ENCODE data around the gene DGKZ.

Gene DGKZ

DNA sequence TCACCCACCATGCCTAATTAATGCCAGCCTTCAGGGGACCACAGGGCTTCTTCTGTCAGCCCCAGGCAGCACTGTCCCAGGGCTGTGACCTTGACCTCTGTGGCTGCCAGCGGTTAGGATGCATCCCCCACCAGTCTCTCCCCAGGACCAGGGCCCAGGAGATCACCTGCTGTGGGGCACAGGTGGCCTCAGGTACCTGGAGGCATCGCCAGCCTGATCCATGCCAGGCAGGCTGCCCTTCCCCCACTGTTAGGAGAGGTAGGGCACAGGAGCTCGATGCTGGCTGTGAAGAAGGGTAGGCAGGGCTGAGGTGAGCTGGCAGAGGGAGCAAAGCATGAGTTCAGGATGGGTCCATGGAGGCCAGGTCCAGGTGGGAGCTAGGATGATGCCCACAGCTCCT is 17.5 kb downstream of the DGKZ start:
- Histone ChIP-seq H3K9me3 (ENCODE audit: low read length) (no peaks in the 10 kb centered on the region), H3K27ac (ENCODE audit: low read depth, low read length, poor library complexity, severe bottlenecking) (peak overlapping the region; percentile 44), H3K36me3 (ENCODE audit: insufficient read depth, low read length) (peaks cover 23% of the 10 kb centered on the region; the same call in 1 of the 2 replicates), H3K4me1 (ENCODE audit: insufficient read depth, low read length, severe bottlenecking) (peaks cover 45% of the 10 kb centered on the region), H2AFZ (ENCODE audit: low read length) (no peak overlapping the region), H3K9ac (ENCODE audit: low read length) (no peak overlapping the region), H3K9me2 (ENCODE audit: low read depth, low read length) (no peaks in the 10 kb centered on the region), H4K20me1 (ENCODE audit: insufficient read depth, low read length) (no peaks in the 10 kb centered on the region), H3K27me3 (ENCODE audit: insufficient read depth, low read length) (no peaks in the 10 kb centered on the region), H3K79me2 (ENCODE audit: insufficient read depth, low read length) (peaks cover 8% of the 10 kb centered on the region; the same call in 1 of the 2 replicates), H3K4me2 (ENCODE audit: low read length) (no peak overlapping the region), H3K4me3 (ENCODE audit: low read depth, low read length, poor library complexity, severe bottlenecking) (no peak overlapping the region), H3F3A (ENCODE audit: insufficient read depth, low read length) (no peaks in the 10 kb centered on the region)
- TF ChIP-seq, protein P1, sequence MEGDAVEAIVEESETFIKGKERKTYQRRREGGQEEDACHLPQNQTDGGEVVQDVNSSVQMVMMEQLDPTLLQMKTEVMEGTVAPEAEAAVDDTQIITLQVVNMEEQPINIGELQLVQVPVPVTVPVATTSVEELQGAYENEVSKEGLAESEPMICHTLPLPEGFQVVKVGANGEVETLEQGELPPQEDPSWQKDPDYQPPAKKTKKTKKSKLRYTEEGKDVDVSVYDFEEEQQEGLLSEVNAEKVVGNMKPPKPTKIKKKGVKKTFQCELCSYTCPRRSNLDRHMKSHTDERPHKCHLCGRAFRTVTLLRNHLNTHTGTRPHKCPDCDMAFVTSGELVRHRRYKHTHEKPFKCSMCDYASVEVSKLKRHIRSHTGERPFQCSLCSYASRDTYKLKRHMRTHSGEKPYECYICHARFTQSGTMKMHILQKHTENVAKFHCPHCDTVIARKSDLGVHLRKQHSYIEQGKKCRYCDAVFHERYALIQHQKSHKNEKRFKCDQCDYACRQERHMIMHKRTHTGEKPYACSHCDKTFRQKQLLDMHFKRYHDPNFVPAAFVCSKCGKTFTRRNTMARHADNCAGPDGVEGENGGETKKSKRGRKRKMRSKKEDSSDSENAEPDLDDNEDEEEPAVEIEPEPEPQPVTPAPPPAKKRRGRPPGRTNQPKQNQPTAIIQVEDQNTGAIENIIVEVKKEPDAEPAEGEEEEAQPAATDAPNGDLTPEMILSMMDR (IDR thresholded peaks at IDR 0.05; ENCODE audit: low read length) = no peak
- no peak for TF ChIP-seq EZH2 (IDR thresholded peaks at IDR 0.05; ENCODE audit: borderline replicate concordance, low read length)

DNA sequence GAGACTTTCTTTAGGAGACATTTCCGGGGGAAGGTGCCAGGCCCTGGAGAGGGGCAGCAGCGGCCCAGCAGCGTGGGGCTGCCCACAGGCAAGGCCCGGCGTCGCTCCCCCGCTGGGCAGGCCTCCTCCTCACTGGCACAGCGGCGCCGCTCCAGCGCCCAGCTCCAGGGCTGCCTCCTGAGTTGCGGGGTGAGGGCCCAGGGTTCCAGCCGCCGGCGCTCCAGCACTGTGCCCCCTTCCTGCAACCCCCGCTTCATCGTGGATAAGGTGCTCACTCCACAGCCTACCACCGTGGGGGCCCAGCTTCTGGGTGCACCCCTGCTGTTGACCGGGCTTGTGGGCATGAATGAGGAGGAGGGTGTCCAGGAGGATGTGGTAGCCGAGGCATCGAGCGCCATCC is 19.0 kb downstream of the DGKZ start:
- Histone ChIP-seq H3K4me1 (ENCODE audit: insufficient read depth, low read length, severe bottlenecking) (peaks cover 38% of the 10 kb centered on the region), H3K27ac (ENCODE audit: low read depth, low read length, poor library complexity, severe bottlenecking) (no peak overlapping the region), H3K79me2 (ENCODE audit: insufficient read depth, low read length) (peaks cover 8% of the 10 kb centered on the region; the same call in 1 of the 2 replicates)

DNA sequence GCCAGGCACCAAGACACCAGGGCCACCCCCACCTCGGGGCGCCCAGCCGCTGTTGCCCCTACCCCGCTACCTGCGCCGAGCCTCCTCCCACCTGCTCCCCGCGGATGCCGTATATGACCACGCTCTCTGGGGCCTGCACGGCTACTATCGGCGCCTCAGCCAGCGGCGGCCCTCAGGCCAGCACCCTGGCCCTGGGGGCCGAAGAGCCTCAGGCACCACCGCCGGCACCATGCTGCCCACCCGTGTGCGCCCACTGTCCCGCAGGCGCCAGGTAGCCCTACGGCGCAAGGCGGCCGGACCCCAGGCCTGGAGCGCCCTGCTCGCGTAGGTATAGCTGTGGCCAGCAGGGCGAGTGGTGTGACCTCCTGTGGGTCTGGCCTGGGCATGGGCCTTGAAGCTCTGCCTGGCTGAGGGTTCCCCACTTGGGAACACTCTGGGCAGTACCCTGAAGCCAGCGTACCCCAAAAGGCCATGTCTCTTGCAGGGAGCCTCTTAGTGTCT is 19.4 kb downstream of the DGKZ start:
- Histone ChIP-seq H2AFZ (ENCODE audit: low read length) (no peak overlapping the region), H3K9me3 (ENCODE audit: low read length) (no peaks in the 10 kb centered on the region), H3K4me1 (ENCODE audit: insufficient read depth, low read length, severe bottlenecking) (peaks cover 33% of the 10 kb centered on the region), H3F3A (ENCODE audit: insufficient read depth, low read length) (no peaks in the 10 kb centered on the region), H3K36me3 (ENCODE audit: insufficient read depth, low read length) (peaks cover 41% of the 10 kb centered on the region; the same call in 1 of the 2 replicates), H3K79me2 (ENCODE audit: insufficient read depth, low read length) (peaks cover 8% of the 10 kb centered on the region; the same call in 1 of the 2 replicates), H3K27me3 (ENCODE audit: insufficient read depth, low read length) (no peaks in the 10 kb centered on the region), H4K20me1 (ENCODE audit: insufficient read depth, low read length) (no peaks in the 10 kb centered on the region), H3K4me2 (ENCODE audit: low read length) (peak overlapping the region; percentile 43; the same call in 1 of the 2 replicates), H3K9me2 (ENCODE audit: low read depth, low read length) (no peaks in the 10 kb centered on the region), H3K27ac (ENCODE audit: low read depth, low read length, poor library complexity, severe bottlenecking) (no peak overlapping the region), H3K9ac (ENCODE audit: low read length) (no peak overlapping the region), H3K4me3 (ENCODE audit: low read depth, low read length, poor library complexity, severe bottlenecking) (no peak overlapping the region)
- TF ChIP-seq EZH2 (IDR thresholded peaks at IDR 0.05; ENCODE audit: borderline replicate concordance, low read length) = no peak
- TF ChIP-seq, protein P1 (IDR thresholded peaks at IDR 0.05; ENCODE audit: low read length) = no peak

More for the DNA sequence above, 19.0 kb downstream of the DGKZ start:
- no peaks in the 10 kb centered on the region for H3F3A ChIP-seq (ENCODE audit: insufficient read depth, low read length)
- no peak overlapping the region for H3K9ac ChIP-seq (ENCODE audit: low read length)
- H3K4me2 ChIP-seq (ENCODE audit: low read length) = no peak overlapping the region
- no peaks in the 10 kb centered on the region for H3K9me2 ChIP-seq (ENCODE audit: low read depth, low read length)
- no peak overlapping the region for H2AFZ ChIP-seq (ENCODE audit: low read length)
- no peaks in the 10 kb centered on the region for H3K27me3 ChIP-seq (ENCODE audit: insufficient read depth, low read length)
- H3K4me3 ChIP-seq (ENCODE audit: low read depth, low read length, poor library complexity, severe bottlenecking) = no peak overlapping the region
- TF ChIP-seq EZH2 (IDR thresholded peaks at IDR 0.05; ENCODE audit: borderline replicate concordance, low read length) = no peak
- TF ChIP-seq, protein P1 (IDR thresholded peaks at IDR 0.05; ENCODE audit: low read length) = no peak
- peaks cover 37% of the 10 kb centered on the region; the same call in 1 of the 2 replicates for H3K36me3 ChIP-seq (ENCODE audit: insufficient read depth, low read length)
- no peaks in the 10 kb centered on the region for H4K20me1 ChIP-seq (ENCODE audit: insufficient read depth, low read length)
- no peaks in the 10 kb centered on the region for H3K9me3 ChIP-seq (ENCODE audit: low read length)
